PFSK-1 (cell line): Measurements from ENCODE around the gene CTDSPL.

ENCODE experiments used
- FOXP2 ChIP-seq: optimal IDR thresholded peaks from 2 replicates; pipeline ENCODE3; 2011; ENCODE audit warnings: borderline replicate concordance, control low read depth, inconsistent platforms; ENCODE audit not compliant: insufficient read depth; ENCODE audit errors: extremely low read length, extremely low read depth
- POLR2AphosphoS5 ChIP-seq: IDR thresholded peaks from 2 replicates; pipeline ENCODE4 v1.6.1; 2012; ENCODE audit warnings: low read depth, mild to moderate bottlenecking, control low read depth, low read length, moderate library complexity
- SIN3A ChIP-seq: IDR thresholded peaks from 2 replicates; pipeline ENCODE4 v1.6.1; 2012; ENCODE audit warnings: mild to moderate bottlenecking, low read length, moderate library complexity, borderline replicate concordance; ENCODE audit not compliant: insufficient read depth
- TAF1 ChIP-seq: IDR thresholded peaks from 2 replicates; pipeline ENCODE4 v1.6.1; 2012; ENCODE audit warnings: low read length, control low read depth, borderline replicate concordance; ENCODE audit not compliant: insufficient read depth
- TF ChIP-seq, protein P1 (sequence below), 2 experiments: IDR thresholded peaks; 2 replicates each; pipeline versions ENCODE4 v1.6.1 to v1.8.0; 2011 to 2012; ENCODE audit warnings: low read depth in 2 of 2, low read length in 2 of 2, control low read depth in 1 of 2, inconsistent platforms in 1 of 2, mild to moderate bottlenecking in 1 of 2, moderate library complexity in 1 of 2; ENCODE audit not compliant: insufficient read depth in 1 of 2

Gene CTDSPL

DNA sequence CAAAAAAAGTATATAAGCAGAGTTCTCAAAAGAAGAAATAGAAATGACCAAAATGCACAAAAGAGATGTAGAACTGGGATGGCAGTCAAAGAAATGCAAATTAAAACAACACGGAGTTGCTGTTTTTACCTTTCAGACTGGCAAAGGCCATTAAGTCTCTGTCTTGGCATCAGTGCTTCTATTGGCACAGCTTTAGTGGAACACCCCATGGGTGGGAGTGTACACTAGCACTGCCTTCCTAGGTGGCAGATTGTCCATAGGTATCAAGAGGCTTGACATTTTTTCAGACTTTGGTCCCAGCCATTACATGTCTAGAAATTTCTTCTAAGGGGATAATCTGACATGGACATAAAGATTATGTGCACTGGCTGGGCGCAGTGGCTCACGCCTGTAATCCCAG is 70.8 kb downstream of the CTDSPL start:
- TF ChIP-seq TAF1, result no peak
- TF ChIP-seq FOXP2, result no peak
- TF ChIP-seq POLR2AphosphoS5, result no peak
- no peak for TF ChIP-seq SIN3A
- TF ChIP-seq, protein P1, sequence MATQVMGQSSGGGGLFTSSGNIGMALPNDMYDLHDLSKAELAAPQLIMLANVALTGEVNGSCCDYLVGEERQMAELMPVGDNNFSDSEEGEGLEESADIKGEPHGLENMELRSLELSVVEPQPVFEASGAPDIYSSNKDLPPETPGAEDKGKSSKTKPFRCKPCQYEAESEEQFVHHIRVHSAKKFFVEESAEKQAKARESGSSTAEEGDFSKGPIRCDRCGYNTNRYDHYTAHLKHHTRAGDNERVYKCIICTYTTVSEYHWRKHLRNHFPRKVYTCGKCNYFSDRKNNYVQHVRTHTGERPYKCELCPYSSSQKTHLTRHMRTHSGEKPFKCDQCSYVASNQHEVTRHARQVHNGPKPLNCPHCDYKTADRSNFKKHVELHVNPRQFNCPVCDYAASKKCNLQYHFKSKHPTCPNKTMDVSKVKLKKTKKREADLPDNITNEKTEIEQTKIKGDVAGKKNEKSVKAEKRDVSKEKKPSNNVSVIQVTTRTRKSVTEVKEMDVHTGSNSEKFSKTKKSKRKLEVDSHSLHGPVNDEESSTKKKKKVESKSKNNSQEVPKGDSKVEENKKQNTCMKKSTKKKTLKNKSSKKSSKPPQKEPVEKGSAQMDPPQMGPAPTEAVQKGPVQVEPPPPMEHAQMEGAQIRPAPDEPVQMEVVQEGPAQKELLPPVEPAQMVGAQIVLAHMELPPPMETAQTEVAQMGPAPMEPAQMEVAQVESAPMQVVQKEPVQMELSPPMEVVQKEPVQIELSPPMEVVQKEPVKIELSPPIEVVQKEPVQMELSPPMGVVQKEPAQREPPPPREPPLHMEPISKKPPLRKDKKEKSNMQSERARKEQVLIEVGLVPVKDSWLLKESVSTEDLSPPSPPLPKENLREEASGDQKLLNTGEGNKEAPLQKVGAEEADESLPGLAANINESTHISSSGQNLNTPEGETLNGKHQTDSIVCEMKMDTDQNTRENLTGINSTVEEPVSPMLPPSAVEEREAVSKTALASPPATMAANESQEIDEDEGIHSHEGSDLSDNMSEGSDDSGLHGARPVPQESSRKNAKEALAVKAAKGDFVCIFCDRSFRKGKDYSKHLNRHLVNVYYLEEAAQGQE (IDR thresholded peaks at IDR 0.05; ENCODE audit: insufficient read depth in 1 of 2, low read depth in 2 of 2, low read length in 2 of 2), result no peak

DNA sequence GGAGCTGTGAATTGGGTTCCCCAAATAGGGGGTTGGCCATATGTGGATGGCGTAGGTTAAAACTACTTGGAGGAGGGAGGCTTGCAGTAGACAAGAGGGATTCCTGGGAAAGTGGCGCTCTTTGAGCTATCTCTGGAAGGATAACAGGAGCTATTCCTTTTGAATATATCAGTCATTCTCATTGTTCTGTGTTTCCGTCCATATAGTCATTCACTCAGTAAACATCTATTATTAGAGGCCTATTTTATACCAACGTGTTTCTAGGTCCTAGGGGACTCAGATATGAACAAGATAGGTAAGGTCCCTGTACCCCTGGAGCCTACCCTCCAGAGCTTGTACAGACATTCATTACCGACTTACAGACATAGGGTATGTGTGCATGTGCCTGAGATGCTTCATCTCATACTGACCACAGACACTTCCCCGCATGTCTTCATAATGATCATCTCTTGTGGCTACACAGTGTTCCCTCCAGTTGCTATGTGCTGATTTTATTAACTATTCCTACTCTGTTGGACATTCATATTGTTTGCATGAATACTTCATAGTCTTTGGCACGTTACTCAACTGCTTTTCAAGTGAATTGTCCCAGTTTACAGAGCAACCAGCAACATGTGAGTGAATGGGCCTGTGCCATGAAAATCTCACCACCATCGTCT is 73.1 kb downstream of the CTDSPL start:
- no peak for TF ChIP-seq POLR2AphosphoS5

DNA sequence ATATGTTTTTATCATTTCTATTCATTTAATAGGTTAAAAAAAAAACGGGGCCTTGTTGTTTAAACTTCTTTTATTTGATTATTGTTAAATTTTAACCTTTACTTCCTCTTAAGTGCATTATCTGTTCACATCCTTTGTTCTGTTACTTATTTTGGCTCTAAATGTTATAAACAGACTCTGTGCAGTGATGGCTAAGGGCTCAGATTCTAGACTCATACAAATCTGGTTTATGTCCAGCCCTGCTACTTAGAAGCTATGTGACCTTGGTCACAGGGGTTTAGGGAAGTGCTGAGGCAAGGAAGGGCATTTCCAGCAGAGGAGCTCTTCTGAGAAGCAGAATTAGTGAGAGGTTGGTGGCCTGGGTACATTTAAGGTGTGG is 73.6 kb downstream of the CTDSPL start:
- TF ChIP-seq TAF1, result no peak
- TF ChIP-seq FOXP2, result no peak
- TF ChIP-seq POLR2AphosphoS5, result no peak
- no peak for TF ChIP-seq SIN3A
- TF ChIP-seq, protein P1 (IDR thresholded peaks at IDR 0.05; ENCODE audit: insufficient read depth in 1 of 2, low read depth in 2 of 2, low read length in 2 of 2), result no peak

DNA sequence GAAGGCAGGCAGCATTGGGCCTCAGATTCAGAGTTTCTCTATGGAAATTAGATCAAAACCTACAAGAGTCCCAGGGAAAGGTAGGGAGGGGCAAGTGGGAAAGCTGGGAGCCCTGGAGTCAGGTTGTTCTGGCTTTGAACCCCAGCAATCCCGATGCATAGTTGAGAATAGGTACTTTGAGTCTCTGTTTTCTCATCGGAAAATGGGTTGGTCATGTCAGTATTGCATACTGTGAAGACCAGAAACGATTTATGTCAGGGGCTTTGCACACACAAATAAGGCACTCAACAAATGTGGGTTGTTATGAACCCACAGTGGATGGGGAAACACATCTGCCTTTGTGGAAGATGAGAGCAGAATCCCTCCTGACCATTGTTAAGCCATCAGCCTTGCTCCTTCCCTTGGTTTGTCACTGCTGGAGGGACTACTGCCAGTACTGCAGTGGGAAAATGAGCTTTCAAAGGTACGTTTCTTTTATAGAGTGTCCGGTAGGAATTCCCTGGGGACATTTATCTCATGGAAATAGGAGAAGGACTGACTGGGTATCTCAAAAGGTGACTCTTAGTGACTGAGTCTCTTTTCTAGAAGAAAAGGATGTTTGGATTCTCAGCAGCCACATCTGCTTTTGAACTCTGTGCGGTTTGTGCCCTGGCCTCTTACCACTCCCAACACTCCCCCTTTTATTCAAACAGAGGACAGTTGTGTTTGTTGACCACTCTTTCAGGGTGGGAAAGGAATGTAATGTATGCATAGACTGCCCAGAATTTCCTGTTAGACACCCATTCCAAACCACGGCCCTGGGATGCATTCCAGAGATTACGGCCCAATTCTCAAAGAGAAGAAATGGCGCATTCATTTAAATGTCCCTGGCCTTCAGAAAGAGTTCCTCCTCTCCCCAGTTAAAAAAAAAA is 74.3 kb downstream of the CTDSPL start:
- TF ChIP-seq TAF1 (no peak), FOXP2 (no peak), POLR2AphosphoS5 (no peak), SIN3A (no peak)
- TF ChIP-seq, protein P1 (IDR thresholded peaks at IDR 0.05; ENCODE audit: insufficient read depth in 1 of 2, low read depth in 2 of 2, low read length in 2 of 2), result no peak

DNA sequence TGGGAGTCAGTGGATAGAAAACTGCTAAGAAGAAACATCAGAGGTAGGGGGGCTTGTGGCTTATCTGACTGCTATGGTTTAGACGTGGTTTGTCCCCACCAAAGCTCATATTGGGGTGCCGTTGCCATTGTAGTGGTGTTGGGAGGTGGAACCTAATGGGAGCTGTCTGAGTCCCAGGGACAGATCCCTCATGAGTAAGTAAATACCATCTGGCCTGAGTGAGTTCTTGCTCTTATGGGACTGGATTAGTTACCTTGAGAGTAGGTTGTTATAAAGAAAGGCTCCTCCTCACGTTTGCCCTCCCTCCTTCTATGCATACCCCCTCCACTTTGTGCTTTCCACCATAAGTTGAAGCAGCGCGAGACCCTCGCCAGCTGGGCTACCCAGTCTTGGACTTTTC is 75.5 kb downstream of the CTDSPL start:
- TF ChIP-seq POLR2AphosphoS5, result no peak
- TF ChIP-seq, protein P1 (IDR thresholded peaks at IDR 0.05; ENCODE audit: insufficient read depth in 1 of 2, low read depth in 2 of 2, low read length in 2 of 2), result no peak
- TF ChIP-seq FOXP2, result no peak
- TF ChIP-seq TAF1, result no peak
- TF ChIP-seq SIN3A, result no peak
